HUES48 (cell line): ENCODE measurements around the gene IQCN.

ENCODE experiments used
- H3K27ac ChIP-seq: one replicate; pipeline ENCODE4 v1.7.0; 2013; ENCODE audit warnings: low read depth, low read length, inconsistent platforms
- H3K27me3 ChIP-seq: 2 replicates; pipeline ENCODE4 v1.6.1; 2013; ENCODE audit warnings: mild to moderate bottlenecking, low read length; ENCODE audit not compliant: control insufficient read depth, insufficient read depth
- H3K36me3 ChIP-seq: 2 replicates; pipeline ENCODE4 v1.6.1; 2013; ENCODE audit warnings: low read length; ENCODE audit not compliant: control insufficient read depth, insufficient read depth
- H3K4me1 ChIP-seq: 2 replicates; pipeline ENCODE4 v1.6.1; 2013; ENCODE audit warnings: mild to moderate bottlenecking, low read length; ENCODE audit not compliant: control insufficient read depth, insufficient read depth
- H3K4me3 ChIP-seq: 2 replicates; pipeline ENCODE4 v1.5.1; 2013; ENCODE audit warnings: mild to moderate bottlenecking, low read depth, low read length
- H3K9ac ChIP-seq: 2 replicates; pipeline ENCODE4 v1.6.1; 2013; ENCODE audit warnings: mild to moderate bottlenecking, low read depth, low read length, moderate library complexity
- H3K9me3 ChIP-seq: 2 replicates; pipeline ENCODE4 v1.6.1; 2013; ENCODE audit warnings: low read length; ENCODE audit not compliant: control insufficient read depth, insufficient read depth

IQCN gene

DNA sequence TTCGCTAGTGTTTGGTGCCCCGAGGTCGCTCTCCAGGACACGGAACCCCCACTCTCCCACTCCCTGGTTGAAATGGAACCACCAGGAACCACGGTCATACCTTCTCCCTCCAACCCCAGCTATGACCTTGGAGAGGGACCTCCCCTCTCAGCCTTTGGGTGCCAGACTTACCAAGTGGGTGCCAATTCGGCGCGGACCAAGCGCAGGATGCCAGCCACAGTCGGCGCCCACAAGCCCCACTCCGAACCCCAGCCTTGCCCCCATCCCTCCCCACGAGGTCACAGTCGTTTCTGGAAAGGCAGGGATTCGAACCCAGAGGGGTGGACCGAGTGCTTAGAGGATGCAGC is 48.9 kb downstream of the IQCN start:
- Histone ChIP-seq H3K27me3 (peaks cover 25% of the 10 kb centered on the region), H3K4me1 (peaks cover 9% of the 10 kb centered on the region; the same call in 1 of the 2 replicates), H3K36me3 (no peaks in the 10 kb centered on the region), H3K9me3 (no peaks in the 10 kb centered on the region), H3K9ac (no peak overlapping the region), H3K4me3 (peak overlapping the region; percentile 85), H3K27ac (no peak overlapping the region)

DNA sequence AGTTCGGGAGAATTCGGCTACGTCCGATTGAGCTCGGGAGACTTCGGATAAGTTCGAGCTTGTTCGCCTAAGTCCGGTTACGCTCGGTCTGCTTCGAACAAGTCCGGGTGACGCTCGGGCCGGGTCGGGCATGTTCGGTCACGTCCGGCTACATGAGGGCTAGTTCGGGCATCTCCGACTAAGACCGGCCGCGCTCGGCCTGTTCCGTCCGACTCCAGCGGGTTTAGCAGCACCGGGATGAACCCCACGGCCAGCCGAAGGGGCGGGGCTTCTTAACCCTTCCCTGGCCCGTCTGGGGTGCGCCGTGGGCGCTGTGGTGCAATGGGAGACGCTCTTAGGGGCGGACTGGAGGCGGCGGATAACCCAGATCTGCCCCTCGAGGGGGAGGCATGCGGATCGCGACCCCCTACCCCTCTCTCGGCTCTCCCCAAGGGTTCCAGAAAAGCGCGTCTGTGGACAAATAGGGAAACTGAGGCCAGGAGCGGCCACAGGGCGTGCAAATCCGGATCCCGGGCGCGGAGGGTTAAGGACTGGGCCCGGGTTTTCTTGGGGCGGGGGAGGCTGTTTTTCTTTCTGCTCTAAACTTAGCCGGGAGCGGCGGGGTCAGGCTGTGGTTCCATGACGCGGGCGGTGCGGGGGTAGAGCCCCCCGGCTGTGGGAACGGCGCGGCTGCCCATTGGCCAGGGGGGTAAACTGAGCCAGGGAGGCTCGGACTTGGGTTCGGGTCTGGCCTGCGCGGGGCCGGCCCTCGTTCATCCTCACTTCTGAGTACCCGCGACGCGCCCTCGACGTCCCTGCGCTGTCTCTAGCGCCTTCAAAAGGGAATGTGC is 49.5 kb downstream of the IQCN start:
- Histone ChIP-seq H3K27ac (peak overlapping the region; percentile 92), H3K36me3 (no peaks in the 10 kb centered on the region), H3K4me3 (peak overlapping the region; percentile 85), H3K4me1 (peaks cover 9% of the 10 kb centered on the region; the same call in 1 of the 2 replicates), H3K27me3 (peaks cover 25% of the 10 kb centered on the region), H3K9ac (peak overlapping the region; percentile 78), H3K9me3 (no peaks in the 10 kb centered on the region)

DNA sequence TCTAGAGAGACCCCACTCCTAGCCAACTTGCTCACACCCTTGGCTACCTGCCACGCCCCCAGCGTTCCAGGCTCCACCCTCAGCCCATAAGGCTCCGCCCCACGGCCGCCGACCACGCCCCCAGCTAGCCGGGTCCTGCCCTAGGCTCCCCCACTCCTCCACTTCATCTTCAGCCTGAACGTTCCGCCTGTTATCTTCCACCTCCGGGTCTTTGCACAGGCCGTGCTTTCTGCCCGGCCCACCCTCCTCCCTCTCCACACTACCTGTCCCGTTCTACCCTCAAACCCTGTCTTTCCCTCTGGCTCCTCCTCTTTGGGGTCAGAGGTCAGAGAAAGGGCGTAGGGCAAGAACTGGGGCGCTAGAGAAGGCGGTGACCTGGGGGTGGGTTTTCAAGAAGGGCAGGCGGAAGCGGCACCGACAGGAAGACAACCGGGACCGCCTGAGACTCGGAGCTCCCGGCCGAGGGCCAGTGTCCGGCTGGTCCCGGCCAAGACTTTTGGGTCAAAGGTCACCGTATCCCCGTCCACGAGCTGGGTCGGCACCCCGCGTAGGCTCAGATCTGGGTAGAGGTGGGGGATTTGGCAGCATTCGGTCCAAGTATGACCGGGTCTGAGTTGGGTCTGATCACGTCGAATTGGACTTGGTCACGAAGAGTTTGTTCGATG is 50.3 kb downstream of the IQCN start:
- H3K4me1 ChIP-seq: peaks cover 9% of the 10 kb centered on the region; the same call in 1 of the 2 replicates
- H3K27ac ChIP-seq: peak overlapping the region; percentile 92
- no peaks in the 10 kb centered on the region for H3K36me3 ChIP-seq
- H3K9ac ChIP-seq: peak overlapping the region; percentile 78
- H3K9me3 ChIP-seq: no peaks in the 10 kb centered on the region
- peaks cover 25% of the 10 kb centered on the region for H3K27me3 ChIP-seq
- H3K4me3 ChIP-seq: peak overlapping the region; percentile 85

DNA sequence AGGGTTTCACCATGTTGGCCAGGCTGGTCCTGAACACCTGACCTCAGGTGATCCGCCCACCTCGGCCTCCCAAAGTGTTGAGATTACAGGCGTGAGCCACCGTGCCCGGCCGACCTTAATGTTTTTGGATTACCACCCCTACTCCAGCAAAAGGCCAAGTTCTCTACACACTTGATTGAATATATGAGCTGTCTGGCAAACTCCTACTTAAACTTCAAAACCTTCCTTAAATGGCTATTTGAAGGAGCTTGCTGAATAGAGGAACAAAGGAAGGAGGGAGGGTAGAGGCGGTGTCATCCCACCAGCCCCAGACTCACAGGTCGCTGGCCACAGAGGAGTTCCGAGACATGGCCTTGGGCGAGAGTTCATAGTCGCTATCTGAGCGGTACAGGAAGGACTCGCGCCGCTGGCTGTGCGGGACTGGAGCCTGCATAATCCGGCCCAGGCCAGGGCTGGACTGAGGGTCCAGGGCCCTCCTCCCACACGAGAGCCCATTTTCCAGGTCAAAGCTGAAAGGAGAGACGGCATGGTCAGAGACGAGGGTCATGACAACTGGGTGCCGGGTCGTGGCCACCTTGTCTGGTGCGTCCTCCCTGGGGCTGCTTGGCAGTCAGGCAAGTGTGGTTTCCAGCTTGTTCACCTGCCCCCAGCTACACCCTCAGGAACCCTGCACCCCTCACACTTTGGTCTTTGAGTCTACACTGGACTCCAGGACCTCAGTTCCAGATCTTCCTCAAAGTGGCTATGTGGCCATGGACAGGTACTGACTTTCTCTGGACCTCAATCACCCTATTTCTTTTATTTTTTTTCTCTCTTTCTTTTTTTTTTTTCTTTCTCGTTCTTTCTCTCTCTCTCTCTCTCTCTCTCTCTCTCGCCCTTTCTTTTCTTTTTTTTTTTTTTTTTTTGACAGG is 52.2 kb downstream of the IQCN start:
- Histone ChIP-seq H3K36me3 (no peaks in the 10 kb centered on the region), H3K4me1 (peaks cover 9% of the 10 kb centered on the region; the same call in 1 of the 2 replicates), H3K27me3 (peaks cover 24% of the 10 kb centered on the region), H3K27ac (no peak overlapping the region), H3K4me3 (no peak overlapping the region), H3K9me3 (no peaks in the 10 kb centered on the region), H3K9ac (no peak overlapping the region)

DNA sequence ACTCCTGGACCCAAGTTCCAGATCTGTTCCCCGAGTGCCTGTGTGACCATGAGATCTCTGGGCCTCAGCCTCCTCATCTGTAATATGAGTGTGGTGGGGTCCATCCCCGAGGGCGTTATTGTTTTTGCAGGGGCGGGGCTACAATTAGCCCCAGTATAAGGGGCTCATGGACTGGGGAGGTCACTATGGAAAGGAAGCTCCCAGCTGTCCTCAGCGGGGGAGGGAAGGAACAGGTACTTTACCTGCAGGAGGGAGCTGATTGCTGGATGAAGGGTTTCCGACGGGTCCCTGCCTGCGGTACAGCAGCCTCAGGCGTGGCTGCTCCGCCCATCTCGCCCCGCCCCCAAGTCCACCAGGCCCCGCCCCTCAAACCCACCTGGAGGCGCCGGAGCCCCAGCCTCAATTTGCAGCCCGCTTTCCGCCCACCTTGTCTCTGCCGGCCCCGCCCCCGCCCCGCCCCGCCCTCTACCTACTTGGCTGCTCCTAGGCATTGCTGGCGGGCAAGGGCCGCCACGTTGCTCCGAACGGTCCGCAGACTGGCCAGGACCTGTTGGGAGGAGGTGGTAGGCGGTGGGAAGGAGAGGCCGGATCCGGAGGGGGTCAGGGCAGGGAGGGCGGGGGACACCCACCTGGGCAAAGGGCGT is 53.5 kb downstream of the IQCN start:
- Histone ChIP-seq H3K4me1 (peaks cover 6% of the 10 kb centered on the region; the same call in 1 of the 2 replicates), H3K27me3 (peaks cover 11% of the 10 kb centered on the region), H3K4me3 (peak overlapping the region; percentile 49; the same call in 1 of the 2 replicates), H3K36me3 (no peaks in the 10 kb centered on the region), H3K9me3 (no peaks in the 10 kb centered on the region), H3K9ac (no peak overlapping the region), H3K27ac (no peak overlapping the region)

DNA sequence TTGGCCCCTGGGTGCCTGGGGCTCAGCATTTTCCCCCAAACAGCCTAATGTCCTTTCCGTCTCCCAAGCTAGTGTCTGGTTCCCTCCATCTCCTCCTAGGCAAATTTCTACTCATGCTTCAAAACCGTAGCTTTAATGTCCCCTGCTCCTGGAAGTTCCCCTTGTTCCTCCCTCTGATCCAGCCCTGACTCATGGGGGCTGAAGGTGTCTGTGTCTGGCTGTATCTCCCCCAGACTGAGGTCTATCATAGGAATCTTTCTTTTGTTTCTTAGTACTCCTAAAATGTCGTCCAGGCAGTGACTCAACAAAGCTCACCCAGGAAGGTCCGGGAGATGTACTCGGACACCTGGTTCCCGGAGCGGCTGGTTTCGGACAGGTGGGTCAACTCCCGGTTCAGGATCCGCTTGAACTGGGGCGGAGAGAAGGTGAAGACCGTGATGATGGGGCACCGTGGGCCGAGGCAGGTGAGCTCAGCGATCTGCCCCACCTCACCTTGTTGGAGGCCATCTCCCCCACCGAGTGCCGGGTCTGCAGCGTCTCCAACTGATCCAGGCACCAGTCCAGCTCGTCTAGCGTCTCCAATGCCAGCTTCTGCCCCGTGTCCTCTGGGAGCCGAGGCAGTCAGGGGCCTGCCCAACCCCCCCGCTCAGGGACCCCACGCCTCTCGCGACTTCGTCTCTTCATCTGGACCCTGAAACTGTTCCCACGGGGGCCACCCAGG is 54.2 kb downstream of the IQCN start:
- Histone ChIP-seq H3K36me3 (no peaks in the 10 kb centered on the region), H3K9ac (no peak overlapping the region), H3K4me1 (peaks cover under 1% of the 10 kb centered on the region; the same call in 1 of the 2 replicates), H3K27ac (no peak overlapping the region), H3K9me3 (no peaks in the 10 kb centered on the region), H3K27me3 (peaks cover 4% of the 10 kb centered on the region), H3K4me3 (peak overlapping the region; percentile 49; the same call in 1 of the 2 replicates)

DNA sequence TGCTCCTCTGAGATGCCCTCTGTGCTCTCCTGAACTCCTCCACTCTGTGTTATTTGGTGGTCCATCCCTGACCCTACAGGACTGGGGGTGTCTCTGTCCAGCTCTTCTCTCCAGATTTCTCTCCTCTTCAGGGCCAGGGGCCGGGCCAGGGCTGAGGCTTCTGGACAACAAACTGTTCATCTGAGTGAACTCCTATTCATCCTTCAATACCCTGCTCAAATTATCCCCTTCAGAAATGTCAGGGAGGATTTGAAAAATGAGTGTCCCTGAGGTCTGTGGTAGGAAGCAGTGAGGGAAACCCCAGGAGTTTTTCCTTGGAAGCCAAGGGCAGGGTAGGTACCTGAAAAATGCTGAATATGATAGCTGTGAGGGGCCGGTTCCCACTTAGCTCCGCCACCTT is 55.7 kb downstream of the IQCN start:
- Histone ChIP-seq H3K4me3 (no peak overlapping the region), H3K4me1 (no peaks in the 10 kb centered on the region), H3K27me3 (no peaks in the 10 kb centered on the region), H3K9ac (no peak overlapping the region), H3K27ac (no peak overlapping the region), H3K9me3 (no peaks in the 10 kb centered on the region), H3K36me3 (no peaks in the 10 kb centered on the region)

DNA sequence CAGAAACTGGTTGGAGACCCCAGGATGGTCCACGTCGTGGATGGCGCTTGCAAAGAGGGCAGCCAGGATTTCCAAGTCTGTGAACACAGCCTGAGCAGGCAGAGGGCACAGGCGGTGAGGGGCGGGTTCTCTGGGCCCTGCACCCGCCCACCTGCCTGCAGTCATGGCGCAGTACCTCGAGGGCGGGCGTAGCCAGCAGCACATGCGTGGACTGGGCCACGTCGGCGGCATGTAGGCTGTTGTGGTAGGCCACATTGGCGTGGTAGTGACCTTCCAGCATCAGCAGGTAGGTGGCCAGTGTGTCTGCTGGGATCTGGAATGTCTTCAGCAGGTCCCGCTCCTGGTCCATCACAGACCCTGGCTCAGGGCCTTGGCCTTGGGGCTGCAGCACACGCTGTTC is 56.1 kb downstream of the IQCN start:
- Histone ChIP-seq H3K27ac (no peak overlapping the region), H3K4me1 (no peaks in the 10 kb centered on the region), H3K9me3 (no peaks in the 10 kb centered on the region), H3K27me3 (no peaks in the 10 kb centered on the region), H3K4me3 (no peak overlapping the region), H3K9ac (no peak overlapping the region), H3K36me3 (no peaks in the 10 kb centered on the region)

DNA sequence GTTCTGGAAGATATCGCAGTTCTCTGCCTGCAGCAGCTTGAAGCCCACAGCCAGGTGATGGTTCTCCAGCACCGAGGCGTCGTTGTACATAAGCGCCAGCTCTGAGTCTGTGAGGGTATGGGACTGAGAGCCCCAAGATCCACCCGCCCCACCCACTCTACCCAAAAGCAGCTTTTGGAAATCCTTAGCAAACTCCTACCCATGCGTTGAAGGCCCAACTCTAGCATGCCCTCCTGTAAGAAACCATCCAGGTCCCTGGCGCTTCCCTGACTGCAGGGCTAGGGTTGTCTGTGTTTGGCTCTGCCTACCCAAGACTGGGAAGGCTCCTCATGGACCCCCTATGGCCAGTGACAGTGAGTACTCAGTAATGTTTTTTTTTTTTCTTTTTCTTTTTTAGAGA is 57.5 kb downstream of the IQCN start:
- H3K9me3 ChIP-seq: no peaks in the 10 kb centered on the region
- no peaks in the 10 kb centered on the region for H3K27me3 ChIP-seq
- no peak overlapping the region for H3K27ac ChIP-seq
- H3K36me3 ChIP-seq: no peaks in the 10 kb centered on the region
- H3K4me1 ChIP-seq: no peaks in the 10 kb centered on the region
- H3K4me3 ChIP-seq: no peak overlapping the region
- no peak overlapping the region for H3K9ac ChIP-seq
